Duodenal mucosa (tissue), 2 donors: ENCODE data around the gene DOCK4.

Experiments used
- H3K27ac ChIP-seq: one replicate; pipeline ENCODE4 v1.7.0; 2013; ENCODE audit warnings: low read depth, low read length
- H3K27me3 ChIP-seq, 2 donors: one replicate each; pipeline ENCODE4 v1.7.0; 2013; ENCODE audit warnings: low read length in 2 of 2, control low read depth in 1 of 2; ENCODE audit not compliant: insufficient read depth in 2 of 2, control insufficient read depth in 1 of 2
- H3K36me3 ChIP-seq, 2 donors: one replicate each; pipeline ENCODE4 v1.7.0; 2013; ENCODE audit warnings: low read length in 2 of 2, control low read depth in 1 of 2; ENCODE audit not compliant: insufficient read depth in 2 of 2, control insufficient read depth in 1 of 2
- H3K4me1 ChIP-seq, 2 donors: one replicate each; pipeline ENCODE4 v1.7.0; 2013; ENCODE audit warnings: low read length in 2 of 2, control low read depth in 1 of 2; ENCODE audit not compliant: insufficient read depth in 2 of 2, control insufficient read depth in 1 of 2
- H3K4me3 ChIP-seq, 2 donors: one replicate each; pipeline ENCODE4 v1.7.0; 2013; ENCODE audit warnings: low read length in 2 of 2, low read depth in 1 of 2
- H3K9ac ChIP-seq, 2 donors: one replicate each; pipeline ENCODE4 v1.7.0; 2013; ENCODE audit warnings: low read length in 2 of 2, low read depth in 1 of 2
- H3K9me3 ChIP-seq, 2 donors: one replicate each; pipeline ENCODE4 v1.7.0; 2013; ENCODE audit warnings: low read length in 2 of 2, control low read depth in 1 of 2; ENCODE audit not compliant: control insufficient read depth in 1 of 2

DOCK4 gene

DNA sequence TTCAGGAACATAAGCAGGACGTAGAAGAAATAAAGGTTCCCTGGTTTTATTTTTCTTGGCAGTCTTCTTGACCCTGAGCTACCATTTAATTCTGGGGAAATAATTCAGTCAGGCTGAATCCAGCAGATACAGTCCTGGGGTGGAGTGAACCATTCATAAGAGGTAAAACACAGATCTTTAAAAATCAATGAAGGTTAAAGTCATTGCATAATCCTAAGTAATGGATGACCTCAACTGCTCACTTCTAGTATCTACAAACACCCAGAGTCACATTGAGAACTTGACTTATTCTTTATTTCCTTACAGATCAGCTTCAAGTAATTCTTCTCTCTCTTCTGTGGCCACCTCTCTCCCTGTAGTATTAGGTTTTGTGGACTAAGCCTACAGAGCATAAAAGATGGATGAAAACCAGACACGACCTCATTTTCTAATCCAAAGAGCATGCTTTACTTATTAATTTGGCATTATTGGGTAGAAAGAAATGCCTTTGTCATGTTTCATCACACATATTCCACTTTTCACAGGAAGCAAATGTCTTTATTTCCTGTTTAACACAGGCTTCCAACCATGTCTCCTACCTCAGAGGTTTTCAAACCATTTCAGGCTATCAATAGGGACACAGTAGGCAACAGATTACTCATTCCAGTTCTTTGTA, 461.6 kb downstream of the DOCK4 start:
- H3K27ac ChIP-seq, result no peak overlapping the region
- no peak overlapping the region for H3K9ac ChIP-seq
- H3K4me1 ChIP-seq, result no peaks in the 10 kb centered on the region
- no peaks in the 10 kb centered on the region for H3K27me3 ChIP-seq
- H3K4me3 ChIP-seq, result no peak overlapping the region
- H3K36me3 ChIP-seq, result no peaks in the 10 kb centered on the region
- no peaks in the 10 kb centered on the region for H3K9me3 ChIP-seq

DNA sequence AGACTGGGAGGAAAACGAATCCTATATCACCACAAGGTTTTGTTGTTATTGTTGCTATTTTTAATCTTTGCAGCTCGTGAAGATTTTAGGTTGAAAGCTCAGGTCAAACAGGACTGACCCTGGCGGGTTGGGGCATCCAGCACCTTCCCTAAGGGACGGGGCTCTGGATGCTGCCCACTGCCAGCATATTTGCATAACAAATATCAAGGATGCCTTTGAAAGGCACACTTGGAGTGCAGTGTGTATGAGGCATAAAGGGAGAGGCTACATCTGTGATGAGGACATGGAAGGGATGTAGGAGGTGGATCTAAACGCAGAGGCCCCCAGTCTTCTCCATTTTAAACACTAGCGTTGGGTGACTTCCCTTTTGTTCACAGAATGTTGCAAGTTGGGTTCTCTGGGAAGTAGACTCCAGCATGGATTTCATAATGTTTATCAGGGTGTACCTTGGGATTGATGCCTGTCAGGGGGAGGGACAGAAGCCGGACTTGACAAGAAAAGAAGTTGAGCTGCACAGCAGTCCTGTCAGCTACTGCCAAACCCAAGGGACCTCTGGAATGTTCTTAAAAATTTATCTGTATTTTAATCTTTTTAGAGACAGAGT, 462.9 kb downstream of the DOCK4 start:
- Histone ChIP-seq H3K9ac (no peak overlapping the region), H3K36me3 (no peaks in the 10 kb centered on the region), H3K4me3 (no peak overlapping the region), H3K4me1 (no peaks in the 10 kb centered on the region), H3K27ac (no peak overlapping the region), H3K27me3 (no peaks in the 10 kb centered on the region), H3K9me3 (no peaks in the 10 kb centered on the region)

DNA sequence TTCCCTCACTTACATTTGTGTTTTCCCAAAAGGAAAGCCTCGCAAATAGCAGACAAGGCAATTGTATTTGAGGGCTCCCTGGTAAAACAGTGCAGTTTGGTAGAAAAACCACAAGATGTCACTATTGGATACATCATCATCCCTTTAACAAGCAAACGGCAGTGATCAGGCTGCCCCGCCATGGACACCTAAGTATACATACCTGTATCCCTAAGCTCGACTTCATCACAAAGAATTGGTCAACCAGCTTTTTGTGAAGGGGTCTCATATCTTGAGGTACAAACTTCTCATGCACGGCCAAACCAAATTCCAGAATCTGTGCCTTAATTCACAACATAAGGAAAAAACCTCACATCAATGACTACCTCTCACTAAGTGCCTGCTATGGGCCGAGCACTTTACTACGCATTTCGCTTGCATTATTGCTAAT, 464.4 kb downstream of the DOCK4 start:
- no peak overlapping the region for H3K27ac ChIP-seq
- no peaks in the 10 kb centered on the region for H3K27me3 ChIP-seq
- H3K4me3 ChIP-seq, result no peak overlapping the region
- H3K4me1 ChIP-seq, result no peaks in the 10 kb centered on the region
- no peaks in the 10 kb centered on the region for H3K9me3 ChIP-seq
- H3K36me3 ChIP-seq, result no peaks in the 10 kb centered on the region
- no peak overlapping the region for H3K9ac ChIP-seq

DNA sequence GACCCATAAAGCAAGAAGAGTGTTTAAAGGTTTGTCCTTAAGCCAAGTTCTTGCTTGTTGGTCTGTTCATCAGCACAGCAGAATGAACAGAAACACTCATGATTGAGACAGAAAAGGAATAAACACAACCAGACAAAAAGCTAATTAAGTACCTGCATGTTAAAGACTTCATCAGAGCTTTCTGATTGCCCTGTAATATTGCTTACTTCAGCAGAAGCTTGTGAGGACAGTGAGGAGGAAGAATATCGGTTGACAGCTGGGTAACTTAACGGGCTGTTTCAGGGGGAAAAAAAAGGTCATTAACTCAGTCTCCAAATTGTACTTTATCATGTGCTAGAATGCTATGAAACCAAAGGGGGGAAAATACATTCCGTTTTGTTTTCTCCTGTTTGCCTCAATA, 465.3 kb downstream of the DOCK4 start:
- H3K36me3 ChIP-seq, result no peaks in the 10 kb centered on the region
- no peaks in the 10 kb centered on the region for H3K27me3 ChIP-seq

DNA sequence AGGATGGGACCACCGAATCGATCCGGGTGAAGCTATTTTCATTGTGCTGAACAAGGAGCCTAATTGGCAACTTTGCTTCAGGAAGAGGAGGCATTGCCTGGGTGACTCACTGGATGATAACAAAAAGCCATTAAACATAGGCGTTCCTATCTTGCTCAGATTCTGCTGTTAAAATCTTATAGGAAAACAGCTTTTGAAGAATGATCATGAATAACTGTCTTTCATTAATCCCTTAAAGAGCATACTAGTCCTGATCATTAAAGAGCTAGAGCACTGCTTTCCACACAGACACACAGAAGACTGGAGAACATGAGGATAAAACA, 469.7 kb downstream of the DOCK4 start:
- Histone ChIP-seq H3K36me3 (no peaks in the 10 kb centered on the region), H3K9me3 (no peaks in the 10 kb centered on the region), H3K27me3 (no peaks in the 10 kb centered on the region), H3K4me1 (peaks cover 4 to 15% of the 10 kb centered on the region in 2 donors), H3K27ac (no peak overlapping the region), H3K4me3 (no peak overlapping the region), H3K9ac (no peak overlapping the region)

More for the DNA sequence above, 465.3 kb downstream of the DOCK4 start:
- H3K9ac ChIP-seq, result no peak overlapping the region
- no peaks in the 10 kb centered on the region for H3K9me3 ChIP-seq
- H3K27ac ChIP-seq, result no peak overlapping the region
- H3K4me1 ChIP-seq, result peaks cover 4 to 8% of the 10 kb centered on the region in 2 donors
- H3K4me3 ChIP-seq, result no peak overlapping the region

DNA sequence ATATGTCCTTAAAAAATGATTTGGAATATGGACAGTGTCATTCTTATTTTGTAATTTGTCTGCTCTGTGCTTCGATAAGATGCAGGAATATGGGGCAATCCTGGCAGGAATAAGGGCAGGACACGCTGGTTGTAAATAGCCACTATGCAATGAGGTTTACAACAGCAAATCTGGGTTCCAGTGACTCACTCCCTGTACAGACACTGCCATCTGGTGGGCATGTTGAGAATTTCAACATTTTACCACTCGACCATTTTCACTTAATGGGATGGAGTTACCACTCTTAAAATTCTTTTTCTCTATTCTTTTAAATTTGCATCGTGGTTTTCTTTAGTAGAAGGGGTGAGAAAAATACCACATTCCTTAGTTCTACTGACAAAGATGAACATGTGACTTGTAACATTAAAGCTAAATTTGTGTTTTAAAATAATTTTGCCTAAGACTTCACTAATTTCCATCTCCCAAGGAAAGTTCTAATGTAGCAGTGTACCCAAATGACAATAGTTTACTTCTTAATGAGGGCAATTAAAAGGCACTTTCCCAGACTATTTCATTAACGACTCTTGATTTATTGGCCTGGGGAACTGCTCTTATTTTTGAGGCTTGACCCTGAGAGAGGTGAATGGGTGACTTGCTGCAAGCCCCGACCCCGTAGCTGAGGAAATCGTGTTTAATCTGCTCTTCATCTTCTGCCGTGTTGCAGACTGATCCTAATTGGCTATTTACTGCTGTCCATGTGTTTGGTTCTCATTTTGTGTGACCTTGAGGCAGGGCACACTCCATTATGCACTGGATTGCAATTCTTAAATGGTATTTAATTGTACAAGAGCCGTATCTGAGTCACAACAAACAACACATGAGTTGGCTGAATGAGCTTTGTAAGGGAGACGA, 470.3 kb downstream of the DOCK4 start:
- Histone ChIP-seq H3K4me1 (peaks cover 4 to 15% of the 10 kb centered on the region in 2 donors), H3K4me3 (no peak overlapping the region), H3K9me3 (no peaks in the 10 kb centered on the region), H3K27ac (no peak overlapping the region), H3K36me3 (no peaks in the 10 kb centered on the region), H3K27me3 (no peaks in the 10 kb centered on the region), H3K9ac (no peak overlapping the region)

DNA sequence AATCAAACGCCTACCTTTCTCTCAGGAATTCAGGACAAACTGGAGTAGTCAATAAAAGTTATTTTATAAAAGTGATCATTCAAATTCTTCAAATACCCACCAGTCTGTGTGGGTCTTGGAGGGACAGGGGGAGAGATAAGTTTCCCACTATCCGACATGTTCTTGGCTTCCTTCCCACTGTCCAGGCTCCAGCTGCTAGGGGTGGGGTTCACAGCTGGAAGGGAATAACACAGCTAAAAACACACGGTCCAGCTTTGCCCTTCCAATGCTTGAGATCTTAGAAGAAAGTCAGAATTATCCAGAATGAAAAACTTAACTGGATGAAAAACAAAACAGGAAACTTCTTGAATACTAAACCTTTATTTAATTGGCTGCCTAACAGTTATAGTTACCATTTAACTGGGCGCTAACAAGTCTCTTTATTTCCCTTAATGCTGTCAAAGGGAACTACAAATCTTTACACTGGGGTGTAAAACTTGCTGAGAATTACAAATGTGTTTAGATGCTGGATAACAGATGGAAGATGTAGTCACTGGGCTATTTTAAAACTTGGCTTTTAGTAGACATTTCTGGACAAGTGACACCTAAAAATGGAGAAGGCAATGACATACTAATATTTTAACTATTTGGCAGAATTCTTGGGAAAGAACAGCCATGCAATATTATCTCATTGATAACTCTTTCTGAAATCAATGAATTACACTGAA, 471.1 kb downstream of the DOCK4 start:
- Histone ChIP-seq H3K9ac (no peak overlapping the region), H3K4me3 (no peak overlapping the region), H3K9me3 (no peaks in the 10 kb centered on the region), H3K4me1 (peaks cover 4 to 15% of the 10 kb centered on the region in 2 donors), H3K27ac (no peak overlapping the region), H3K36me3 (no peaks in the 10 kb centered on the region), H3K27me3 (no peaks in the 10 kb centered on the region)

DNA sequence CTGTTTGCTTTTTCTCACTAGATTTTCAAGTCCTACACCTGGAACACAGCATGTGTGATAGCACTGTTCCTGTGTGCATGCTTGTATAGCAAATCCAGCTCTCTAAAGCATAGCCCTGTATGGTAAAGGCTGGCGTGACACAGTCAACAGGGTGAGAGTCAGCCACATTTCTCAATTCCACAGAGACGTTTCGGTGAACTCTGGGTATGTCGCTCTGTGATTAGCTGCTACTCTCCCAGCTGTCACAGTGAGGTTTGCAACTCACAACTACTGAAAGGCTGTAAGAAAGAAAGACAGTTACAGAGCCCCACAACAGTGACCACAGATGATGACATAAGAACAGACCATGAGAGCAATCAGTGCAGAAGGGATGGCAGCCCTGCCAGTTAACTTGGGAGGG, 473.3 kb downstream of the DOCK4 start:
- Histone ChIP-seq H3K4me3 (no peak overlapping the region), H3K9ac (no peak overlapping the region), H3K9me3 (no peaks in the 10 kb centered on the region), H3K4me1 (peaks cover 4 to 15% of the 10 kb centered on the region in 2 donors), H3K36me3 (no peaks in the 10 kb centered on the region), H3K27me3 (no peaks in the 10 kb centered on the region), H3K27ac (no peak overlapping the region)

DNA sequence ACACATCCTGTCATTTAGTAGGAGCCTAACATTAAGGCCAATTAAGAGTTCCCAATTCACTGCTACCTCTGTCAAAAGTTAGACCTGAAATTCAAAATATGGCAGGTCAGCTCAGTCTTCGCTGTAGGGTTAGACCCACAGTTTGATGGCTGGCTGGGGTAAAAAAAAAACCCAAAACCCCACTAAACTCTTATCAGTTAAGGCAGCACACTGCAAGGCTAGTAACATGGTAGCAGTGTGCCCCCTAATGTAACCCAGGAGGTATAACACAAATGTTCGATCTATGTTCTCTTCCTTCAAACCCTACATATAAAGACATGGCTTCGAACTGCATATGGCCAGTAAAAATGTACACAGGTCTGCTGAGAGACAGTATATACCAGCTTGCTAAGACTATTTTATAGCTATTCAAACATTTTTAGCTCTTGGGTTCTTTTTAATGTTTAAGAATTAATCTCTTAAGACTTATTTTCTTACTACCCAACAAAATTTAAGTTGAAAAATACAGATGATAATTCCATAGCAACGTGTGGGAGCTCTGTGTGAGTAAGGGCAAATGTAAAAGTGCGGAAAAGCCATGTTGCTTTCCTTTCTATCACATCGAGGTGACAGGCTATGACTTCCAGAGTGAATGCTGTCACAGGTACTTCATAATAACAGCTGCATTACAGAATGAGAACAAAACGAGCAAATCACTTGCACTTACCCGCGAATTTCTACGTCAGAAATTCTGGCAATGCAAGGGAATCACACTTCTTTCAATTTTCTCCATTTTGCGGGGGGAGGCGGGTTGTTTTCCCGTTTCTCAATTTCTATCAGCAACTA, 475.5 kb downstream of the DOCK4 start:
- no peak overlapping the region for H3K9ac ChIP-seq
- no peaks in the 10 kb centered on the region for H3K9me3 ChIP-seq
- H3K4me1 ChIP-seq, result peaks cover 0 to 8% of the 10 kb centered on the region in 2 donors
- no peaks in the 10 kb centered on the region for H3K36me3 ChIP-seq
- H3K27ac ChIP-seq, result no peak overlapping the region
- no peak overlapping the region for H3K4me3 ChIP-seq
- H3K27me3 ChIP-seq, result peaks cover 0 to 3% of the 10 kb centered on the region in 2 donors
